Pulmonary artery endothelial cell (primary cell): ENCODE results near the gene PHLPP2. TPM values are rescaled to one million over a fixed set of nuclear protein-coding genes. Genes with fewer than 3 reads are reported as not detected.
"Not testable (repeated sequence)": the region's sequence is repeated elsewhere in the genome, so short reads cannot be mapped to it uniquely, and the experiment has no call there.

Experiments
- DNase-seq: peaks from one replicate; pipeline ENCODE4 v3.0.0-alpha.2; 2011; ENCODE audit warnings: low read depth, low spot score
- total RNA-seq: library from RNA; depleted of rRNA; stranded (reverse); fragments of >200 nt; gene quantifications from 2 replicates; pipeline ENCODE4 v1.2.3, GENCODE V29; 2014

The PHLPP2 gene
- total RNA-seq, 1 donor from 2014 or later = 5.9 TPM

- DNase-seq = no peak
Measured at GRCh38 chr16:71722801-71723536, 1.5 kb downstream of the PHLPP2 start.

GRCh38 chr16:71721066-71721740 is 3.3 kb downstream of the PHLPP2 start:
- DNase-seq = no peak

GRCh38 chr16:71712501-71712900 is 12.0 kb downstream of the PHLPP2 start:
- DNase-seq = no peak

GRCh38 chr16:71711789-71712188 is 12.7 kb downstream of the PHLPP2 start:
- no peak for DNase-seq

- no peak for DNase-seq
Measured at GRCh38 chr16:71709229-71709781, 15.2 kb downstream of the PHLPP2 start.

- no peak for DNase-seq
Measured at GRCh38 chr16:71708696-71709095, 15.8 kb downstream of the PHLPP2 start.

- DNase-seq = no peak
Measured at GRCh38 chr16:71707199-71707598, 17.3 kb downstream of the PHLPP2 start.

- DNase-seq = no peak
Measured at GRCh38 chr16:71706046-71706445, 18.5 kb downstream of the PHLPP2 start.

GRCh38 chr16:71703333-71703732 is 21.2 kb downstream of the PHLPP2 start:
- no peak for DNase-seq

- no peak for DNase-seq
Measured at GRCh38 chr16:71700831-71701230, 23.7 kb downstream of the PHLPP2 start.

- no peak for DNase-seq
Measured at GRCh38 chr16:71698491-71698890, 26.0 kb downstream of the PHLPP2 start.

- DNase-seq = no peak
Measured at GRCh38 chr16:71693164-71693563, 31.3 kb downstream of the PHLPP2 start.

GRCh38 chr16:71689901-71690300 is 34.6 kb downstream of the PHLPP2 start:
- DNase-seq = no peak

GRCh38 chr16:71687861-71688260 is 36.6 kb downstream of the PHLPP2 start:
- DNase-seq = no peak

- DNase-seq = not testable (repeated sequence)
Measured at GRCh38 chr16:71684280-71684679, 40.2 kb downstream of the PHLPP2 start.

GRCh38 chr16:71681360-71681759 is 43.1 kb downstream of the PHLPP2 start:
- no peak for DNase-seq

GRCh38 chr16:71676236-71676635 is 48.3 kb downstream of the PHLPP2 start:
- no peak for DNase-seq

GRCh38 chr16:71675380-71675779 is 49.1 kb downstream of the PHLPP2 start:
- DNase-seq = no peak

- no peak for DNase-seq
Measured at GRCh38 chr16:71674229-71674628, 50.3 kb downstream of the PHLPP2 start.

- DNase-seq = no peak
Measured at GRCh38 chr16:71673582-71673973, 50.9 kb downstream of the PHLPP2 start.

- DNase-seq = no peak
Measured at GRCh38 chr16:71672803-71673581, 51.5 kb downstream of the PHLPP2 start.

- DNase-seq = no peak
Measured at GRCh38 chr16:71672125-71672524, 52.4 kb downstream of the PHLPP2 start.
